ENCODE measurements around the gene LAIR2.

The LAIR2 gene

DNA sequence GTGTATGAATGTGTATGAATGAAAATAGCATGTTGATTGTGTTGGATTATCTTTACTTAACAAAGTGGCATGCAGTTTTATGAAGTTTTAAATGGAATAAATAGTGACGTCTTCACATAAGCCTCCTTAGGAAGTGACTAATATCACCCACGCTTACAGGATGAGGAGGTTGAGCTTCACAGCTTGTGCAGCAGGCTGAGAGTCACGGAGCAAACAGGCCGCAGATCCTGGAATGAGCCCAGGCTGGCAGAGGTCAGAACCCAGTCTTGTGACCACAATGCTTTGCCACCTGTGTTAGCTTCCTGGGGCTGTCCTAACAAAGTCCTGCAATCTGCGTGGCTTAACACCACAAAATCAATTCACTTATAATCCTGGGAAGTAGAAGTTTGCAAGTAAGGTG is 20.8 kb downstream of the LAIR2 start:
- no peak overlapping the region for H3K4me3 ChIP-seq (ENCODE audit: low read depth in 1 of 2, low read length in 1 of 2)
- peaks cover 82% of the 10 kb centered on the region for H3K27me3 ChIP-seq
- TF ChIP-seq CTCF (IDR thresholded peaks at IDR 0.05): no peak
- H3K27ac ChIP-seq: no peak overlapping the region
- no peaks in the 10 kb centered on the region for H3K9me3 ChIP-seq
- no peaks in the 10 kb centered on the region for H3K36me3 ChIP-seq
- H3K4me1 ChIP-seq (ENCODE audit: control insufficient read depth in 1 of 2, insufficient read depth in 1 of 2, low read depth in 1 of 2, low read length in 1 of 2): peaks cover 3 to 6% of the 10 kb centered on the region in 2 experiments

- H3K4me3 ChIP-seq (ENCODE audit: low read depth in 1 of 2, low read length in 1 of 2): no peak overlapping the region
- peaks cover 3 to 6% of the 10 kb centered on the region in 2 experiments for H3K4me1 ChIP-seq (ENCODE audit: control insufficient read depth in 1 of 2, insufficient read depth in 1 of 2, low read depth in 1 of 2, low read length in 1 of 2)
- H3K27ac ChIP-seq: no peak overlapping the region
- no peak for TF ChIP-seq CTCF (IDR thresholded peaks at IDR 0.05)
- H3K36me3 ChIP-seq: no peaks in the 10 kb centered on the region
- H3K9me3 ChIP-seq: no peaks in the 10 kb centered on the region
- H3K27me3 ChIP-seq: peaks cover 78% of the 10 kb centered on the region
These were observed 23.0 kb downstream of the LAIR2 start for GRCh38 chr19:54525636-54526035.

- Histone ChIP-seq H3K27ac (no peak overlapping the region), H3K36me3 (no peaks in the 10 kb centered on the region), H3K27me3 (peaks cover 78% of the 10 kb centered on the region), H3K4me1 (ENCODE audit: control insufficient read depth in 1 of 2, insufficient read depth in 1 of 2, low read depth in 1 of 2, low read length in 1 of 2) (no peaks in the 10 kb centered on the region), H3K4me3 (ENCODE audit: low read depth in 1 of 2, low read length in 1 of 2) (no peak overlapping the region), H3K9me3 (no peaks in the 10 kb centered on the region)
- TF ChIP-seq CTCF (IDR thresholded peaks at IDR 0.05): no peak
These were observed 24.3 kb downstream of the LAIR2 start for GRCh38 chr19:54526972-54527371.

DNA sequence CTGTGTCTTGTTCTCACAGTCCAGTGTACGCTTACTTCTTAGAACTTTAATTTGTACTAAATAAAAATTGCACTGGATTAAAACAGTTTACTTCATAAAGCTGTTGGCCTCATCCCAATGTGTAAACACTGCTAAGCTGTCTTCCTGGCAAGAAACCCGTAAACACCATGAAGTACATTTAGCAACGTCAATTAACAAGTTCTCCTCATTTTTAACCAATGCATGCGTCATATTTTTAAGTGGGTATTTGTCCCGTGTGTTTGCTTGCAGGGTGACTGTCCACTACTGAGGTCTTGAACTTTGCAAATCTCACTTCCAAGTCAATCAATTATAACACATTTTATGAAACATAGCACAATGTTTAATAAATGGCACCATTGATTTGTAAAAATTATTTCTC is 28.2 kb downstream of the LAIR2 start:
- no peaks in the 10 kb centered on the region for H3K36me3 ChIP-seq
- H3K4me3 ChIP-seq (ENCODE audit: low read depth in 1 of 2, low read length in 1 of 2): no peak overlapping the region
- peaks cover 83% of the 10 kb centered on the region for H3K27me3 ChIP-seq
- no peaks in the 10 kb centered on the region for H3K4me1 ChIP-seq (ENCODE audit: control insufficient read depth in 1 of 2, insufficient read depth in 1 of 2, low read depth in 1 of 2, low read length in 1 of 2)
- no peak overlapping the region for H3K27ac ChIP-seq
- TF ChIP-seq CTCF (IDR thresholded peaks at IDR 0.05): no peak
- H3K9me3 ChIP-seq: no peaks in the 10 kb centered on the region

GRCh38 chr19:54532528-54532927 is 29.9 kb downstream of the LAIR2 start:
- no peaks in the 10 kb centered on the region for H3K36me3 ChIP-seq
- no peaks in the 10 kb centered on the region for H3K9me3 ChIP-seq
- H3K4me1 ChIP-seq (ENCODE audit: control insufficient read depth in 1 of 2, insufficient read depth in 1 of 2, low read depth in 1 of 2, low read length in 1 of 2): no peaks in the 10 kb centered on the region
- TF ChIP-seq CTCF (IDR thresholded peaks at IDR 0.05): no peak
- no peak overlapping the region for H3K27ac ChIP-seq
- H3K27me3 ChIP-seq: peaks cover 93% of the 10 kb centered on the region
- H3K4me3 ChIP-seq (ENCODE audit: low read depth in 1 of 2, low read length in 1 of 2): no peak overlapping the region

DNA sequence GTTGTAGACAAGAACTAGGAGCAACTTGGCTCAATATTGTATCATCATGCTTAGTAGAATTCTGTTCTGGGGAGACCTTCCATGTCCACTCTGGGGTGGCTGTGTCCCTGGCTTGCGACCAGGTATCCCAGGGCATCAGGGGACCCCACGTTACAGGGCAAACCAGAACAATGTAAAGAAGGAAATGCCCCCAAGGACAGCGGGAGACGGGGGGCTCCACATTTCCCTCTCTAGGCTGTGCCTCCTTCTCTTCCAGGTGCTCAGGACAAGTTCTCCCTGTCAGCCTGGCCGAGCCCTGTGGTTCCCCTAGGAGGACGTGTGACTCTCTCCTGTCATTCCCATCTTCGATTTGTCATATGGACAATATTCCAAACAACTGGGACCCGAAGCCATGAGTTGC is 30.8 kb downstream of the LAIR2 start:
- H3K4me1 ChIP-seq (ENCODE audit: control insufficient read depth in 1 of 2, insufficient read depth in 1 of 2, low read depth in 1 of 2, low read length in 1 of 2): no peaks in the 10 kb centered on the region
- H3K27ac ChIP-seq: no peak overlapping the region
- no peaks in the 10 kb centered on the region for H3K9me3 ChIP-seq

More for the DNA sequence above, 30.8 kb downstream of the LAIR2 start:
- H3K27me3 ChIP-seq: peaks cover 91% of the 10 kb centered on the region
- TF ChIP-seq CTCF (IDR thresholded peaks at IDR 0.05): no peak
- no peak overlapping the region for H3K4me3 ChIP-seq (ENCODE audit: low read depth in 1 of 2, low read length in 1 of 2)
- no peaks in the 10 kb centered on the region for H3K36me3 ChIP-seq

Measured in neutrophil (primary cell).